ENCODE results near the gene ANKRD55.
"Not testable (repeated sequence)": the region's sequence is repeated elsewhere in the genome, so short reads cannot be mapped to it uniquely, and the experiment has no call there.

The ANKRD55 gene

DNA sequence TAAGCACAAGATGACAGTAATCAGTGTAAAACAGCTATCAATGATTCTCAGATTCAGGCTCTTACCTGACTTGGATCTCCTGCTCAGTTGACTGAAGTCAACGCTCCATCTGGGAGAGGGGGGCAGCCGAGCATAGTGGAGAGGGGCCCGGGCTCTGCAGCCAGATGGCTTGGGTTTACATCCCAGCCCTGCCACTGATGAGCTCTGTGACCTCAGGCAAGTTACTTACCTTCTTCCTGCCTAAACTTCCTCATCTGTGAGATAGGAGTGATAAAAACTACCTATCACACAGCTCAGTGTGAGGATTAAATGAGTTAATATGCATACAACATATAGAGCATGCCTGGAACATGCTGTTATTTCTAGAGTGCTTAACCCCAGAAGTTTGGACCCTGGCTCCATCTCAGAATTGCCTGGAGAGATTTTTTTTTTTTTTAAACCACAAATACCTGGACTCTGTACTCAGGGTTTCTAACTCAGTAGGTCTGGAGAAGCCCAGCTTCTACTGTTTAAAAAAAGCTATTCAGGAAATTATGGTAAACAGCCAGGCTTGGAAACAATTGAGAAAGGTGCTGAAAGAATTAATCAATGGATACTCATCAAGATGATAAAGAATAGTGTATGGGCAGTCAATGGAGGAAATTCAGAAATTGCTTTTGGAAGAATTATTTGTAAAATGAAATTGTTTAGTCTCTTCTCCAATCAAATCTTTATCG lies 72.2 kb downstream of the ANKRD55 start:
- TF ChIP-seq POLR2AphosphoS5 (IDR thresholded peaks at IDR 0.05; ENCODE audit: borderline replicate concordance, low read depth, low read length) (no peak), EZH2 (IDR thresholded peaks at IDR 0.05) (no peak), FOXP2 (optimal IDR thresholded peaks at IDR 0.05; ENCODE audit: control extremely low read depth, extremely low read length, insufficient read depth) (no peak)
- Histone ChIP-seq H3K9ac (ENCODE audit: insufficient read length) (no peak overlapping the region), H3K9me3 (ENCODE audit: low read depth, low read length) (no peaks in the 10 kb centered on the region), H3K27ac (no peak overlapping the region), H3K4me3 (no peak overlapping the region), H3K36me3 (ENCODE audit: insufficient read depth, low read length) (no peaks in the 10 kb centered on the region)
- DNase-seq (ENCODE audit: low read depth, low spot score): no peak

DNA sequence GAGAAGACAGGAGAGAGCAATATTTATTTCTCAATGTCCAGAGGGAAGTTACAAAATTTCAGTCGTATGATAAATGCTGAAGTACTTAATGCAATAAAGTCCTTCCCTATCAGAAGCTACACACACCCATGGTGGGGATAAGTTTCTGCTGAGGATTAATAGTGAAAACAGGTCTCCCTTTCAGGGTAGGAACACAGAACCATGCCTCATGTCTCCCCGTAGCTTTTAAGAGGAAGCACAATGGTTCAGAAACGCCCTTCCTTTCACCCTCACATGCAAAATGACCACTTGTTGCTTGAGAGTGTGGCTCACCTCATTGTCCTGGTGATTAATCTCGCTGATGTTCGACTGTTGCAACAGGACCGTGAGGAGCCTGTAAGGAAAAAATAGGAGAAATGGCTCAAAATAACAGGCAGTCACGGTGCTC lies 73.6 kb downstream of the ANKRD55 start:
- TF ChIP-seq FOXP2 (optimal IDR thresholded peaks at IDR 0.05; ENCODE audit: control extremely low read depth, extremely low read length, insufficient read depth) (no peak), POLR2AphosphoS5 (IDR thresholded peaks at IDR 0.05; ENCODE audit: borderline replicate concordance, low read depth, low read length) (no peak), EZH2 (IDR thresholded peaks at IDR 0.05) (no peak)
- Histone ChIP-seq H3K27ac (no peak overlapping the region), H3K36me3 (ENCODE audit: insufficient read depth, low read length) (no peaks in the 10 kb centered on the region), H3K4me3 (no peak overlapping the region), H3K9ac (ENCODE audit: insufficient read length) (no peak overlapping the region), H3K9me3 (ENCODE audit: low read depth, low read length) (no peaks in the 10 kb centered on the region)
- no peak for DNase-seq (ENCODE audit: low read depth, low spot score)

DNA sequence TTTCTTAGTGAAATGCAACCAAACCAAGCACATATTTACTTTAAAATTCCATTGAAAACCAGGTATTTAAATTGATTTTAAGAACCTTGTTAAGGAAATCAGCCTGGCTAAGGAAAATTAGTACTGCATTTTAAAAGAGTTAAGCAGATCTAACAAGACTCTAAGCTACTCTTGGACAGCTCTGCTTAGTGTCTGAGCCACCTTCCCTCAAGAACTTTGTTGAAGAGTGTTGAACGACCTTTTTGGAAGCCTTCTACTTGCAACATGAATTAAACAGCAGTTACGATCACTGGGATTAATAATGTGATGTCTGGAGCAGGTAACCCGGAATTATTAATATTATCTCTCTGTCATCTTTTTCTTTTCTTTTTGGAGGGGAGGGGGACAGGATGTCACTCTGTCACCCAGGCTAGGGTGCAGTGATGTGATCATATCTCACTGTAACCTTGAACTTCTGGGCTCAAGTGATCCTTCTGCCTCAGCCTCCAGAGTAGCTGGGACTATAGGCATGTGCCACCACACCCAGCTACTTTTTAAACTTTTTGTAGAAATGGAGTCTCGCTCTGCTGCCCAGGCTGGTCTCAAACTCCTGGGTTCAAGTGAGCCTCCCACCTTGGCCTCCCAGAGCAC lies 74.7 kb downstream of the ANKRD55 start:
- Histone ChIP-seq H3K9ac (ENCODE audit: insufficient read length) (no peak overlapping the region), H3K27ac (no peak overlapping the region), H3K4me3 (no peak overlapping the region), H3K36me3 (ENCODE audit: insufficient read depth, low read length) (no peaks in the 10 kb centered on the region), H3K9me3 (ENCODE audit: low read depth, low read length) (no peaks in the 10 kb centered on the region)
- no peak for DNase-seq (ENCODE audit: low read depth, low spot score)
- TF ChIP-seq POLR2AphosphoS5 (IDR thresholded peaks at IDR 0.05; ENCODE audit: borderline replicate concordance, low read depth, low read length) (no peak), FOXP2 (optimal IDR thresholded peaks at IDR 0.05; ENCODE audit: control extremely low read depth, extremely low read length, insufficient read depth) (no peak), EZH2 (IDR thresholded peaks at IDR 0.05) (no peak)

DNA sequence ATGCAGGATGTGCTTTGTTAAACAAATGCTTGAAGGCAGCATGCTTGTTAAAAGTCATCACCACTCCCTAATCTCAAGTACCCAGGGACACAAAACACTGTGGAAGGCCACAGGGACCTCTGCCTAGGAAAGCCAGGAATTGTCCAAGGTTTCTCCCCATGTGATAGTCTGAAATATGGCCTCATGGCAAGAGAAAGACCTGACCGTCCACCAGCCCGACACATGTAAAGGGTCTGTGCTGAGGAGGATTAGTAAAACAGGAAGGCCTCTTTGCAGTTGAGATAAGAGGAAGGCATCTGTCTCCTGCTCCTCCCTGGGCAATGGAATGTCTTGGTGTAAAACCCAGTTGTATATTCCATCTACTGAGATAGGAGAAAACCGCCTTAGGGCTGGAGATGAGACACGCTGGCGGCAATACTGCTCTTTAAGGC lies 75.9 kb downstream of the ANKRD55 start:
- H3K9ac ChIP-seq (ENCODE audit: insufficient read length); H3K4me3 ChIP-seq; H3K9me3 ChIP-seq (ENCODE audit: low read depth, low read length); DNase-seq (ENCODE audit: low read depth, low spot score); H3K36me3 ChIP-seq (ENCODE audit: insufficient read depth, low read length); H3K27ac ChIP-seq: not testable (repeated sequence)

DNA sequence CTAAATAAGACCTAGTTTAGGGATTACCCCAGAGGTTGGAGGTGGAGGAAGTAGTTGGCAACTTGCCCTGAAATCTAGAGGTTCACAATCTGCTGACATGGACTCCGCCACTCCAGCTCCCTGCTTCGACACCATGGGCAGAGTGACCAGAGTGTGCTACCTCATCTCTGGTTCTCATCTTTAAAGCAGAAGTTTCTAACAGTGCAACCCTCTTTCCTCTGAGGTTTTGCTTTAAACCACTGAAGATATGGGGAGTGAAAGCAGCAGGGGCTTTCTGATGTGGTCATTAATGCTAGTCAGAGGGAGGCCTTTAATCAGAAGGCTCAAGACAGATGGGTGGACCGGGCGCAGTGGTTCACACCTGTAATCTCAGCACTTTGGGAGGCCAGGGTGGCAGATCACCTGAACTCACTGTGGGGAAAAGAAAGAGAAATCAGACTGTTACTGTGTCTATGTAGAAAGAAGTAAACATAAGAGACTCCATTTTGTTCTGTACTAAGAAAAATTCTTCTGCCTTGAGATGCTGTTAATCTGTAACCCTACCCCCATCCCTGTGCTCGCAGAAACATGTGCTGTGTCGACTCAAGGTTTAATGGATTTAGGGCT lies 76.4 kb downstream of the ANKRD55 start:
- H3K27ac ChIP-seq; DNase-seq (ENCODE audit: low read depth, low spot score); H3K36me3 ChIP-seq (ENCODE audit: insufficient read depth, low read length); H3K4me3 ChIP-seq; H3K9me3 ChIP-seq (ENCODE audit: low read depth, low read length); H3K9ac ChIP-seq (ENCODE audit: insufficient read length): not testable (repeated sequence)

DNA sequence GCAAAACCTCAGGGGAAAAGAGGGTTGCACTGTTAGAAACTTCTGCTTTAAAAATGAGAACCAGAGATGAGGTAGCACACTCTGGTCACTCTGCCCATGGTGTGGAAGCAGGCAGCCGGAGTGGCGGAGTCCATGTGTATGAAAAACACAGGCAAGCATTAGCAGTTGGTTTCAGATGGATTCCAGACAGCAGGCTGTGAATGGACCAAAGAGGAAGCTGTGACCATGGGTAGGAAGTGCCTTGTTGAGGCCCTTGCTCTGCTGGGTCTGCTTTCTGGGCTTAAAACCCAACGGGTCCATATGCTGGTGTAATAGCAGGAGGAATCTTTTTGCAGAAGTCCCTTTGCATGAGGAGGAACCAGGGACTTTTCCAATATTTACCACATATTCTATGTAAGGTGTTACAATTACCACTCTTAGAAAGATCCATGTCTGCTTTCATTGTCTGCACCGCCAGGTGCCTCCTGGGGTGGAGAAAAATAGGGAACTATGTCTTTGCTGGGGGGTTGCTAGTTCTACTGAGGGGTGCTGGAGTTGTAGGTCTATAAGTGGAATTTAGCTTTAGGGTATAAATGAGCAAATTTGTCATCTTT lies 77.0 kb downstream of the ANKRD55 start:
- no peak overlapping the region for H3K4me3 ChIP-seq
- no peak overlapping the region for H3K27ac ChIP-seq
- H3K9me3 ChIP-seq (ENCODE audit: low read depth, low read length): no peaks in the 10 kb centered on the region
- TF ChIP-seq POLR2AphosphoS5 (IDR thresholded peaks at IDR 0.05; ENCODE audit: borderline replicate concordance, low read depth, low read length) (no peak), EZH2 (IDR thresholded peaks at IDR 0.05) (no peak), FOXP2 (optimal IDR thresholded peaks at IDR 0.05; ENCODE audit: control extremely low read depth, extremely low read length, insufficient read depth) (no peak)
- no peak overlapping the region for H3K9ac ChIP-seq (ENCODE audit: insufficient read length)
- no peak for DNase-seq (ENCODE audit: low read depth, low spot score)
- no peaks in the 10 kb centered on the region for H3K36me3 ChIP-seq (ENCODE audit: insufficient read depth, low read length)

DNA sequence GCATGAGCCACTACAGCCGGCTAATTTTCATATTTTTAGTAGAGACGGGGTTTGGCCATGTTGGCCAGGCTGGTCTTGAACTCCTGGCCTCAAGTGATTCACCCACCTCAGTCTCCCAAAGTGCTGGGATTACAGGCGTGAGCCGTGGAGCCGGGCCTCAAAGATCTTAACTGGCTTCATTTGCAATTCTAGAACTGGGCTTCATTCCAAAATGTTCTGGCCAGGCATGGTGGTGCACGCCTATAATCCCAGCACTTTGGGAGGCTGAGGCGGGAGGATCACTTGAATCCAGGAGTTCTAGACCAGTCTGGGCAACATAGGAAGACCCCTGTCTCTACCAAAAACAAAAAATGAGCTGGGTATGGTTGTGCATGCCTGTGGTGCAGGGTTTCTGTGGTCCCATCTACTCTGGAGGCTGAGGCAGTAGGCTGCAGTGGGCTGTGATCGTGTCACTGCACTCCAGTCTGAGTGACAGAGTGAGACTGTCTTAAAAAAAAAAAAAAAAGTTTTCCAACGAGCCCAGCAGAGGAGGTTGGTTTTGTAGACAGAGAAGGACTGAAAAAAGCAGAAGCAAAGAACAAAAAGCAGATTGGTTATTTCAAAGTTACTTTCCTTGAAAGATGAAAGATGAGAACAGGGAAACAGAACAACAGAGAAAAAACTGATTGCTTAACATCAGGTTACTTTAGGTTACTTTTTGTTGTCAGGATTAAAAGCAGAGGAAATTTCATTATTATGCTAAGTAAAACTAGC lies 78.2 kb downstream of the ANKRD55 start:
- DNase-seq (ENCODE audit: low read depth, low spot score): no peak

DNA sequence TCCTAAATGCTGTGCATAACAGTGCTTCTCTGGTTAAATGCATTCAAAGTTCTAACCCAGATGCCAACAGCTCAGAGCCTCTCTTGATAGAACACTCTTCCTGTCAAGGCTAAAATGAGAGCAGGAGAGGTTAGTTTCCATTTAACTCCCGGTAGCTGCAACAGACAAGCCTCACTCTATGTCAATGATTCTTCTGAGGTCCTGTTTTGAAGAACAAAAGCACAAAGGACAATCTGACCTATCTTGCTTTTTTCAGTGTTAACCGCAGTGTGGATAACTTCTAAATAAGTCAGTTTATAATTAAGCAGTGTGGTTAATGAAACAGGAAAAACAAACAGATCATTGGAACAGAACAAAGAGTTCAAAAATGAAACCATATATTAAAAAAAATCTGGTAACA lies 80.7 kb downstream of the ANKRD55 start:
- TF ChIP-seq EZH2 (IDR thresholded peaks at IDR 0.05): no peak
- TF ChIP-seq POLR2AphosphoS5 (IDR thresholded peaks at IDR 0.05; ENCODE audit: borderline replicate concordance, low read depth, low read length): no peak
- no peak for TF ChIP-seq FOXP2 (optimal IDR thresholded peaks at IDR 0.05; ENCODE audit: control extremely low read depth, extremely low read length, insufficient read depth)
- no peaks in the 10 kb centered on the region for H3K36me3 ChIP-seq (ENCODE audit: insufficient read depth, low read length)
- no peak overlapping the region for H3K4me3 ChIP-seq
- no peak overlapping the region for H3K27ac ChIP-seq
- no peaks in the 10 kb centered on the region for H3K9me3 ChIP-seq (ENCODE audit: low read depth, low read length)
- no peak overlapping the region for H3K9ac ChIP-seq (ENCODE audit: insufficient read length)
- DNase-seq (ENCODE audit: low read depth, low spot score): no peak

More for the DNA sequence above, 78.2 kb downstream of the ANKRD55 start:
- TF ChIP-seq POLR2AphosphoS5 (IDR thresholded peaks at IDR 0.05; ENCODE audit: borderline replicate concordance, low read depth, low read length) (no peak), EZH2 (IDR thresholded peaks at IDR 0.05) (no peak), FOXP2 (optimal IDR thresholded peaks at IDR 0.05; ENCODE audit: control extremely low read depth, extremely low read length, insufficient read depth) (no peak)
- Histone ChIP-seq H3K9me3 (ENCODE audit: low read depth, low read length) (no peaks in the 10 kb centered on the region), H3K9ac (ENCODE audit: insufficient read length) (no peak overlapping the region), H3K27ac (no peak overlapping the region), H3K36me3 (ENCODE audit: insufficient read depth, low read length) (no peaks in the 10 kb centered on the region), H3K4me3 (no peak overlapping the region)

DNA sequence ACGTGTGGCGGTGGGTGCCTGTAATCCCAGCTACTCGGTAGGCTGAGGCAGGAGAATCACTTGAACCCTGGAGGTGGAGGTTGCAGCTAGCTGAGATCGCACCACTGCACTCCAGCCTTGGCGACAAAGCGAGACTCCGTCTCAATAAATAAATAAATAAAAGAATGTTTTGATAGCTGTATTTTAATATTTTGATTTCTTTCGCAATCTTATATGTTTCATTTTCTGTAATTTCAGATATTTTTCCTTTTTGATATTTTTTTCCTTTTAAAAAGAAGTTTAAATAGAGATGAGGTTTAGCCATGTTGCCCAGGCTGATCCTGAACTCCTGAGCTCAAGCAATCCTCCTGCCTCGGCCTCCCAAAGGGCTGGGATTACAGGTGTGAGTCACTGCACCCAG lies 82.4 kb downstream of the ANKRD55 start:
- not testable (repeated sequence) for DNase-seq (ENCODE audit: low read depth, low spot score); H3K4me3 ChIP-seq; H3K9ac ChIP-seq (ENCODE audit: insufficient read length); H3K27ac ChIP-seq; H3K9me3 ChIP-seq (ENCODE audit: low read depth, low read length); H3K36me3 ChIP-seq (ENCODE audit: insufficient read depth, low read length)

All from SK-N-MC (cell line).